Esophagus squamous epithelium (tissue), 4 donors: Measurements from ENCODE around the gene B4GALNT2.

Experiments used
- POLR2A ChIP-seq, 4 donors: fragments of 450-650 bp; IDR thresholded peaks; one replicate each; pipeline ENCODE4 v1.6.1; 2017; ENCODE audit warnings: antibody characterized with exemption in 4 of 4, mild to moderate bottlenecking in 4 of 4, moderate library complexity in 3 of 4
- TF ChIP-seq, protein P1 (sequence below), 6 experiments: fragments of 450-650 bp in 4 of 6; fragments of 200-600 bp in 2 of 6; sonication (generic) in 2 of 6; IDR thresholded peaks; one replicate each; pipeline ENCODE4 v1.5.1; 2016 to 2019; ENCODE audit warnings: antibody characterized with exemption in 6 of 6, mild to moderate bottlenecking in 4 of 6, moderate library complexity in 4 of 6

DNA sequence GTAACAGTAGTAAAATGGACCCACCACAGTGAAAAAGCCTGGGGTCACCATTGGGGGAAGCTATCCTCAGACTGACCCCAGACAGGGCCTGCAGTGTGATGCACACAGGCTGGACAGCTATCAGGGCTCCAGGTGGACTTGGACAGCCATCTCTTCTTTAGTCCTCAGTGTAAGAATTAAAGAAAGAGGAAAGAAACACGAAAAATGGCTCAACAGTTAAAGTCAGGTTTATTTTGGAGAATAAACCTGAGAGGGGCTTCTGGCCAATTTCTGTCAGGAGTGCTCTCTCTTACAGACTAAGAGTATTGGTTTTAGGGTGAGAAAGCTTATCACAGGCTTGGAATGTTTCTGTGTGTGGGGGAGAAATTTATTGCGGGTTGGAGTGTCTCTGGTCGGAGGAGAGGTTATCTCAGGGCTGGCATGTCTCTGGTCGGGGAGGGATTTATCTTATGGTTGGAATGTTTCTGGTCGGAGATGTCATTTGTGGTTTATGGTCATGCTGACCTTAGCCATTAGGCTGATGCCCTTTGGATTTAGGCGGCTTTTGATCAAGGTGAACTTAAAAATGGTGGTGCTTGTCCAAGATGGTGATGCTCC lies 10.8 kb upstream of the B4GALNT2 start:
- TF ChIP-seq, protein P1, sequence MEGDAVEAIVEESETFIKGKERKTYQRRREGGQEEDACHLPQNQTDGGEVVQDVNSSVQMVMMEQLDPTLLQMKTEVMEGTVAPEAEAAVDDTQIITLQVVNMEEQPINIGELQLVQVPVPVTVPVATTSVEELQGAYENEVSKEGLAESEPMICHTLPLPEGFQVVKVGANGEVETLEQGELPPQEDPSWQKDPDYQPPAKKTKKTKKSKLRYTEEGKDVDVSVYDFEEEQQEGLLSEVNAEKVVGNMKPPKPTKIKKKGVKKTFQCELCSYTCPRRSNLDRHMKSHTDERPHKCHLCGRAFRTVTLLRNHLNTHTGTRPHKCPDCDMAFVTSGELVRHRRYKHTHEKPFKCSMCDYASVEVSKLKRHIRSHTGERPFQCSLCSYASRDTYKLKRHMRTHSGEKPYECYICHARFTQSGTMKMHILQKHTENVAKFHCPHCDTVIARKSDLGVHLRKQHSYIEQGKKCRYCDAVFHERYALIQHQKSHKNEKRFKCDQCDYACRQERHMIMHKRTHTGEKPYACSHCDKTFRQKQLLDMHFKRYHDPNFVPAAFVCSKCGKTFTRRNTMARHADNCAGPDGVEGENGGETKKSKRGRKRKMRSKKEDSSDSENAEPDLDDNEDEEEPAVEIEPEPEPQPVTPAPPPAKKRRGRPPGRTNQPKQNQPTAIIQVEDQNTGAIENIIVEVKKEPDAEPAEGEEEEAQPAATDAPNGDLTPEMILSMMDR (IDR thresholded peaks at IDR 0.05) = no peak
- no peak for TF ChIP-seq POLR2A (IDR thresholded peaks at IDR 0.05)
